Measurements from ENCODE around the gene TBC1D24. TPM values are rescaled to one million over a fixed set of nuclear protein-coding genes. Genes with fewer than 3 reads are reported as not detected.
"Not testable (repeated sequence)": the region's sequence is repeated elsewhere in the genome, so short reads cannot be mapped to it uniquely, and the experiment has no call there.

Gene TBC1D24
- total RNA-seq, 4 donors from 2014 or later, result 5.6 to 16.2 (median 13.6) TPM

DNA sequence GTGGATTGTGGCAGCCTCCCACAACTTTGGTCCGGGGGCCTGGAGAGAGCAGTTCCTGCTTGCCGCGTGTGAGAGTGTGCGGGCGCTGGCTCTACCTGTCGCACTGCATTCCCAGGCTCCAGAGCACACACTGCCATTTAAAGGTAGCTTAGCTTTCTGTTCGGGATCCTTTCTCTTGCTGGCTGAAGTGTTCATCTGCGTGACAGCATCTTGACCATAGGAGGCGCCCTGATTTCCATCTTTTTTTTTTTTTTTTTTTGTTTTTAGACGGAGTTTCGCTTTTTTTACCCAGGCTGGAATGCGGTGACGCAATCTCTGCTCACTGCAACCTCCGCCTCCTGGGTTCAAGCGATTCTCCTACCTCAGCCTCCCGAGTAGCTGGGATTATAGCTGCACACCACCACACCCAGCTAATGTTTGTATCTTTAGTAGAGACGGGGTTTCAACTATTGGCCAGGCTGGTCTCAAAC lies 76.5 kb downstream of the TBC1D24 start:
- peak overlapping the region in 2 of 4 donors; percentile 17 to 30 for H3K4me3 ChIP-seq
- peak in 2 of 3 donors; percentile 32 to 49 for DNase-seq
- TF ChIP-seq, protein P1, sequence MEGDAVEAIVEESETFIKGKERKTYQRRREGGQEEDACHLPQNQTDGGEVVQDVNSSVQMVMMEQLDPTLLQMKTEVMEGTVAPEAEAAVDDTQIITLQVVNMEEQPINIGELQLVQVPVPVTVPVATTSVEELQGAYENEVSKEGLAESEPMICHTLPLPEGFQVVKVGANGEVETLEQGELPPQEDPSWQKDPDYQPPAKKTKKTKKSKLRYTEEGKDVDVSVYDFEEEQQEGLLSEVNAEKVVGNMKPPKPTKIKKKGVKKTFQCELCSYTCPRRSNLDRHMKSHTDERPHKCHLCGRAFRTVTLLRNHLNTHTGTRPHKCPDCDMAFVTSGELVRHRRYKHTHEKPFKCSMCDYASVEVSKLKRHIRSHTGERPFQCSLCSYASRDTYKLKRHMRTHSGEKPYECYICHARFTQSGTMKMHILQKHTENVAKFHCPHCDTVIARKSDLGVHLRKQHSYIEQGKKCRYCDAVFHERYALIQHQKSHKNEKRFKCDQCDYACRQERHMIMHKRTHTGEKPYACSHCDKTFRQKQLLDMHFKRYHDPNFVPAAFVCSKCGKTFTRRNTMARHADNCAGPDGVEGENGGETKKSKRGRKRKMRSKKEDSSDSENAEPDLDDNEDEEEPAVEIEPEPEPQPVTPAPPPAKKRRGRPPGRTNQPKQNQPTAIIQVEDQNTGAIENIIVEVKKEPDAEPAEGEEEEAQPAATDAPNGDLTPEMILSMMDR (IDR thresholded peaks at IDR 0.05), result peak in 1 of 6 experiments; percentile 23
- H3K9me3 ChIP-seq, H3K4me1 ChIP-seq, H3K36me3 ChIP-seq, H3K27me3 ChIP-seq: not testable (repeated sequence)
- H3K27ac ChIP-seq, result peak overlapping the region in 2 of 4 donors; percentile 58 to 59

DNA sequence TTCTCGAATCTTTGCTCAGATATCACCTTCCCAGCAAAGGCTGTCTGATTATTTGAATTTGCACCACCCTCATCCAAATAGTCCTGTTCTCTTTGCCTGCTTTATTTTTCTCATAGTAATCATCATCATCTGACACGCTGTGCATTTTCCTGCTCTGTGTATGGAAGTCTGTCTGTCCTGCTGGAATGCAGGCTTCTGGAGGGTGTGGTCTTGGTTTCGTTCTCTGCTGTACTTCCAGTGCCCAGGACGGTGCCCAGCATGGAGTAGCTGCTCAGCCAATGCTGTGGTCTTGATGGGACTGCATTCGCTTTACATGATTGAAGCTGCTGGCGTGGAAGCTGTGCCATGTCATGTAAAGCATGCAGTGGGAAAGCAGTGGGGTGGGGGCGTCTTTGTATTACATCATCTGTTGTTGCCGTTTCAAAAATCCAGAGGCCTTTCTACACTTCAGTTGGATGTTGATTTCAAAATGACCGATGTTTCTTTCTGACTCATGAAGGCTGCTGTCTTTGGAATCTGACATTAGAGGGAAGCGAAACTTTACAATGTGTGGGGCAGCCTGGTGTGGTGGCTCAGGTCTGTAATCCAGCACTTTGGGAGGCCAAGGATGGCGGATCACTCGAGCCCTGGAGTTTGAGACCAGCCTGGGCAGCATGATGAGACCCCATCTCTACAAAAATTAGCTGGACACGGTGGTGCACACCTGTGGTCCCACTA lies 79.9 kb downstream of the TBC1D24 start:
- H3K27ac ChIP-seq, H3K27me3 ChIP-seq: not testable (repeated sequence)

More for the DNA sequence above, 79.9 kb downstream of the TBC1D24 start:
- not testable (repeated sequence) for H3K4me1 ChIP-seq, H3K9me3 ChIP-seq, H3K4me3 ChIP-seq, DNase-seq, H3K36me3 ChIP-seq

Small RNA genes lying within 50 kb of the gene (small RNA-seq; reads per million reads assigned to genes)
- gene AC093525.1 (0 reads per million in 2 donors), gene MIR3178 (0 to 0.59 reads per million in 2 donors), gene MIR6768 (0 reads per million in 2 donors)

Other genes with a start within 250 kb of the TBC1D24 start
- 1 to 10 TPM in 3 of 4 donors, not detected in 1; 2.0 to 2.8 (median 2.5) TPM for gene DNASE1L2, start 238.7 kb upstream of the TBC1D24 start, total RNA-seq
- gene ECI1, start 223.5 kb upstream of the TBC1D24 start, total RNA-seq, result 100 to 1,000 TPM in 2 of 4 donors, 10 to 100 TPM in 2; 60.2 to 114 (median 95.6) TPM
- gene RNPS1, start 207.0 kb upstream of the TBC1D24 start, total RNA-seq, result 100 to 1,000 TPM in 3 of 4 donors, 10 to 100 TPM in 1; 71.5 to 155 (median 122) TPM
- gene ABCA3, start 134.4 kb upstream of the TBC1D24 start, total RNA-seq, result 1 to 10 TPM; 3.2 to 6.6 (median 4.6) TPM
- gene CCNF, start 45.7 kb upstream of the TBC1D24 start, total RNA-seq, result 10 to 100 TPM in 1 of 4 donors, 1 to 10 TPM in 3; 4.7 to 19.8 (median 6.9) TPM
- 10 to 100 TPM in 1 of 4 donors, 1 to 10 TPM in 3; 1.4 to 13.2 (median 3.7) TPM for gene TEDC2, start 15.0 kb upstream of the TBC1D24 start, total RNA-seq
- not detected for gene NTN3, start 3.8 kb upstream of the TBC1D24 start, total RNA-seq
- 100 to 1,000 TPM in 2 of 4 donors, 10 to 100 TPM in 2; 27.2 to 116 (median 101) TPM for gene ATP6V0C, start 38.8 kb downstream of the TBC1D24 start, total RNA-seq
- gene AMDHD2, start 45.2 kb downstream of the TBC1D24 start, total RNA-seq, result 100 to 1,000 TPM in 1 of 4 donors, 10 to 100 TPM in 3; 56.0 to 173 (median 83.8) TPM
- gene CEMP1, start 56.3 kb downstream of the TBC1D24 start, total RNA-seq, result 10 to 100 TPM in 1 of 4 donors, 1 to 10 TPM in 1, not detected in 2; 9.4 to 11.4 TPM
- 100 to 1,000 TPM in 1 of 4 donors, 10 to 100 TPM in 3; 38.8 to 128 (median 85.1) TPM for gene PDPK1, start 62.9 kb downstream of the TBC1D24 start, total RNA-seq
- 10 to 100 TPM; 23.1 to 85.6 (median 56.4) TPM for gene KCTD5, start 207.4 kb downstream of the TBC1D24 start, total RNA-seq
- 1 to 10 TPM in 2 of 4 donors, not detected in 2; 1.2 TPM for gene PRSS27, start 245.1 kb downstream of the TBC1D24 start, total RNA-seq